OCI-LY7 (cell line): ENCODE measurements around the gene NTRK3. TPM values are rescaled to one million over a fixed set of nuclear protein-coding genes. Genes with fewer than 3 reads are reported as not detected.

ENCODE experiments used
- BruUV-seq: library from RNA; stranded (reverse); fragments of 400-500 nt; replicated peaks from 2 replicates; lab custom pipeline; 2021; lab: Mats Ljungman, UMichigan
- CTCF ChIA-PET: fragments of 300-600 bp; sonication (Branson Sonifier 250); formaldehyde crosslinking; loops from one replicate; lab custom pipeline; 2022; ENCODE audit warnings: antibody characterized with exemption; ENCODE audit not compliant: unreplicated experiment; lab: Charles Lee
- POLR2A ChIA-PET: fragments of 300-600 bp; sonication (Branson Sonifier 250); formaldehyde crosslinking; loops from one replicate; lab custom pipeline; 2022; ENCODE audit warnings: antibody characterized with exemption; lab: Charles Lee
- DNase-seq: peaks from one replicate; pipeline ENCODE4 v3.0.0-alpha.2; 2015; ENCODE audit warnings: low spot score
- H2AFZ ChIP-seq: fragments of 200-600 bp; sonication (generic), shearing (Covaris generic); 2 replicates; pipeline ENCODE4 v1.6.1; 2014; ENCODE audit warnings: mild to moderate bottlenecking, antibody characterized with exemption, low read length, moderate library complexity
- H3K27ac ChIP-seq: fragments of 200-600 bp; sonication (generic); 2 replicates; pipeline ENCODE4 v1.5.1; 2014; ENCODE audit warnings: mixed run types, low read depth, mild to moderate bottlenecking, moderate library complexity, low read length, inconsistent platforms; ENCODE audit not compliant: poor library complexity, severe bottlenecking
- H3K36me3 ChIP-seq: fragments of 200-600 bp; sonication (generic); 2 replicates; pipeline ENCODE4 v1.6.1; 2014; ENCODE audit warnings: mild to moderate bottlenecking, antibody characterized with exemption, low read length, moderate library complexity, mixed read lengths; ENCODE audit not compliant: insufficient read depth
- H3K4me1 ChIP-seq: fragments of 200-600 bp; sonication (generic); 2 replicates; pipeline ENCODE4 v1.5.1; 2014; ENCODE audit warnings: mild to moderate bottlenecking, low read length; ENCODE audit not compliant: insufficient read depth, poor library complexity, severe bottlenecking
- H3K4me2 ChIP-seq: fragments of 200-600 bp; sonication (generic); 2 replicates; pipeline ENCODE4 v1.6.1; 2014; ENCODE audit warnings: mild to moderate bottlenecking, low read length
- H3K4me3 ChIP-seq: fragments of 200-600 bp; sonication (generic); 2 replicates; pipeline ENCODE4 v1.5.1; 2014; ENCODE audit warnings: mild to moderate bottlenecking, low read depth, low read length; ENCODE audit not compliant: poor library complexity, severe bottlenecking
- H3K79me2 ChIP-seq: fragments of 200-600 bp; sonication (generic); 2 replicates; pipeline ENCODE4 v1.6.1; 2016; ENCODE audit warnings: low read depth, mild to moderate bottlenecking, low read length, moderate library complexity, mixed read lengths; ENCODE audit not compliant: insufficient read depth
- H3K9me2 ChIP-seq: fragments of 200-600 bp; sonication (generic); 2 replicates; pipeline ENCODE4 v1.6.1; 2016; ENCODE audit warnings: mild to moderate bottlenecking, low read length, mixed read lengths; ENCODE audit not compliant: insufficient read depth
- H3K9me3 ChIP-seq: fragments of 200-600 bp; sonication (generic); 2 replicates; pipeline ENCODE4 v1.6.1; 2014; ENCODE audit warnings: mild to moderate bottlenecking, mixed run types, low read length, mixed read lengths
- H4K20me1 ChIP-seq: fragments of 200-600 bp; sonication (generic); 2 replicates; pipeline ENCODE4 v1.6.1; 2014; ENCODE audit warnings: mild to moderate bottlenecking, antibody characterized with exemption, low read length, moderate library complexity, mixed read lengths; ENCODE audit not compliant: insufficient read depth
- CTCF ChIP-seq: fragments of 200-600 bp; sonication (generic); conservative IDR thresholded peaks from 2 replicates; pipeline ENCODE4 v1.5.1; 2014; ENCODE audit warnings: mild to moderate bottlenecking, antibody characterized with exemption, low read length, moderate library complexity, mixed read lengths
- EZH2phosphoT487 ChIP-seq: fragments of 200-600 bp; sonication (generic); IDR thresholded peaks from 2 replicates; pipeline ENCODE4 v1.6.1; 2018; ENCODE audit warnings: low read depth, borderline replicate concordance, mild to moderate bottlenecking, mixed run types, antibody characterized with exemption, low read length, moderate library complexity, mixed read lengths
- intact Hi-C: fragments of 100-400 bp; cut with micrococcal nuclease; formaldehyde crosslinking; loops from one replicate; pipeline ENCODE4 v1.10.0; 2022; ENCODE audit not compliant: unreplicated experiment
- total RNA-seq, 2 experiments: library from RNA; depleted of rRNA in 1 of 2; stranded (reverse); fragments of >200 nt in 1 of 2; shearing (Covaris generic) in 1 of 2; gene quantifications; 2 replicates each; pipeline ENCODE4 v1.2.3, GENCODE V29; 2014 to 2022

The NTRK3 gene
- total RNA-seq, 2 experiments from 2014 or later = 0.50 to 2.5 TPM

DNA sequence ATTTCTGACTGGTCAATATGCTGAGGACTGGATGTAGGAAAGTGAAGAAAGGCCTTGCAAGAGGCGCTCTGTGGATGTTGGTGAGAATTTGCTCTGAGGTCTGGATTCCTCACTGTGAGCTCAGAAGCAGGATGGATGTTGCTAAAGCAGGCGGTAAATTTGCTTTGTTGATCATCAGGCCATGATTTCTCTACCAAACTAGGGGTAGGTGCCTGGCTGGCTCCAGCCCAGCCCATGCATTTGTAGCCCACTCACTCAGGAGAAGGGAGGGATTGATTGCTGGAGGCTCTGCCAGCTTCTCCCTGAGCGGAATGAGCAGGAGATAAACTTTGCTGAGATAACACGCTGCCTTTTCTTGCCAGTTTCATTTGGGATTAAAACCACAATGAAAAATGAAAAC, 44.3 kb upstream of the NTRK3 start:
- Histone ChIP-seq H3K27ac (no peak overlapping the region), H3K9me3 (no peaks in the 10 kb centered on the region), H3K4me1 (no peaks in the 10 kb centered on the region), H3K79me2 (no peaks in the 10 kb centered on the region), H3K4me3 (no peak overlapping the region), H2AFZ (no peak overlapping the region), H3K4me2 (no peak overlapping the region), H4K20me1 (no peaks in the 10 kb centered on the region), H3K9me2 (no peaks in the 10 kb centered on the region), H3K36me3 (no peaks in the 10 kb centered on the region)
- intact Hi-C loops = no loop called here
- no TSS peak for BruUV-seq
- no peak for DNase-seq
- CTCF ChIA-PET = no interaction called here
- POLR2A ChIA-PET = no interaction called here
- TF ChIP-seq CTCF = no peak
- no peak for TF ChIP-seq EZH2phosphoT487

DNA sequence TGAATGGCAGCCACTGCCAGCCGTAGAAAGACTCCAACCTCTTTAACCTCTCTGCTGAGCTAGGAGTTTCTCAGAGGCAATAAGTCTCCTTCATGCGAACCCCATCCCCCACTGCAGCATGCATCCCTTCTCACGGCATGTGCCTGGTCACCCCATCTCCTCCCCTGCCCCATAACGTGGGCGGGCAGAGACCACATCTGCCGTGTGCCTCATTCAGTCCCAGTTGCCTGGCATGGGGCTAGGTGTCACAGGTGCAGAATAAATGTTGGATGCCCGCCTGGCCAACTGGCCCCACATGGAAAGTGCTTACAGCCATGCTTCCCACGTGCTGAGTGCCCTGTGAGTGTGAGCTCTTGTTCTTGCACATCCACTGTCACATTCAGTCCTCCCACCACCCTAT, 43.5 kb upstream of the NTRK3 start:
- no peak overlapping the region for H2AFZ ChIP-seq
- no peak overlapping the region for H3K27ac ChIP-seq
- H3K4me2 ChIP-seq = no peak overlapping the region
- ChIA-PET CTCF (no interaction called here), POLR2A (interaction anchor here (0.7 kb wide), 1 partner anchor 113 kb away, joined by 3 read pairs; no protein-coding TSS in a partner anchor)
- H3K9me2 ChIP-seq = no peaks in the 10 kb centered on the region
- BruUV-seq = no TSS peak
- H3K79me2 ChIP-seq = no peaks in the 10 kb centered on the region
- TF ChIP-seq EZH2phosphoT487 (no peak), CTCF (no peak)
- H4K20me1 ChIP-seq = no peaks in the 10 kb centered on the region
- H3K4me1 ChIP-seq = no peaks in the 10 kb centered on the region
- intact Hi-C loops = no loop called here
- H3K9me3 ChIP-seq = no peaks in the 10 kb centered on the region
- DNase-seq = no peak
- H3K4me3 ChIP-seq = no peak overlapping the region
- no peaks in the 10 kb centered on the region for H3K36me3 ChIP-seq

GRCh38 chr15:88299497-88299896, 43.0 kb upstream of the NTRK3 start:
- Histone ChIP-seq H3K4me2 (no peak overlapping the region), H3K79me2 (no peaks in the 10 kb centered on the region), H3K4me3 (no peak overlapping the region), H3K4me1 (no peaks in the 10 kb centered on the region), H4K20me1 (no peaks in the 10 kb centered on the region), H2AFZ (no peak overlapping the region), H3K9me3 (no peaks in the 10 kb centered on the region), H3K36me3 (no peaks in the 10 kb centered on the region), H3K27ac (no peak overlapping the region), H3K9me2 (no peaks in the 10 kb centered on the region)
- no TSS peak for BruUV-seq
- intact Hi-C loops = no loop called here
- ChIA-PET CTCF (no interaction called here), POLR2A (no interaction called here)
- no peak for DNase-seq
- no peak for TF ChIP-seq CTCF
- no peak for TF ChIP-seq EZH2phosphoT487
